ENCODE data around the gene ADAMTS14. TPM values are rescaled to one million over a fixed set of nuclear protein-coding genes. Genes with fewer than 3 reads are reported as not detected.

ADAMTS14 gene
- total and polyA plus RNA-seq, 11 donors, result 0.11 to 3.8 (median 0.37) TPM; not detected in 1

GRCh38 chr10:70730955-70731354, 58.6 kb downstream of the ADAMTS14 start:
- 83 to 91% (median 88%) methylated on average over 2 of the region's 2 CpGs for WGBS, 4 donors
- Histone ChIP-seq H3K27ac (no peak overlapping the region), H3K9me3 (no peaks in the 10 kb centered on the region), H3K27me3 (no peaks in the 10 kb centered on the region), H3K36me3 (no peaks in the 10 kb centered on the region), H3K4me1 (peaks cover 0 to 18% (median 0%) of the 10 kb centered on the region in 12 donors), H3K4me3 (no peak overlapping the region)
- no peak for DNase-seq
- no peak for ATAC-seq
- TF ChIP-seq POLR2A (IDR thresholded peaks at IDR 0.05) (no peak), CTCF (IDR thresholded peaks at IDR 0.05) (no peak)
- intact Hi-C loops (cut with DNase I), result no loop called here

- H3K4me1 ChIP-seq, result peaks cover 0 to 11% (median 0%) of the 10 kb centered on the region in 12 donors
- no peaks in the 10 kb centered on the region for H3K27me3 ChIP-seq
- ATAC-seq, result no peak
- H3K4me3 ChIP-seq, result no peak overlapping the region
- H3K27ac ChIP-seq, result no peak overlapping the region
- no peak for DNase-seq
- no peaks in the 10 kb centered on the region for H3K36me3 ChIP-seq
- TF ChIP-seq POLR2A (IDR thresholded peaks at IDR 0.05) (no peak), CTCF (IDR thresholded peaks at IDR 0.05) (no peak)
- WGBS, 4 donors, result 96 to 100% (median 98%) methylated on average over 4 of the region's 4 CpGs
- intact Hi-C loops (cut with DNase I), result no loop called here
- no peaks in the 10 kb centered on the region for H3K9me3 ChIP-seq
These were observed 60.3 kb downstream of the ADAMTS14 start for GRCh38 chr10:70732569-70732968.

GRCh38 chr10:70733051-70733450, 60.7 kb downstream of the ADAMTS14 start:
- H3K4me3 ChIP-seq, result no peak overlapping the region
- DNase-seq, result peak in 1 of 5 donors; percentile 27
- H3K36me3 ChIP-seq, result no peaks in the 10 kb centered on the region
- intact Hi-C loops (cut with DNase I), result no loop called here
- ATAC-seq, result no peak
- H3K4me1 ChIP-seq, result peaks cover 0 to 11% (median 0%) of the 10 kb centered on the region in 12 donors
- no peaks in the 10 kb centered on the region for H3K9me3 ChIP-seq
- 94 to 100% (median 100%) methylated on average over 1 of the region's 1 CpG for WGBS, 4 donors
- TF ChIP-seq POLR2A (IDR thresholded peaks at IDR 0.05) (no peak), CTCF (IDR thresholded peaks at IDR 0.05) (no peak)
- no peaks in the 10 kb centered on the region for H3K27me3 ChIP-seq
- H3K27ac ChIP-seq, result no peak overlapping the region

- ATAC-seq, result no peak
- intact Hi-C loops (cut with DNase I), result no loop called here
These were observed 62.9 kb downstream of the ADAMTS14 start for GRCh38 chr10:70735161-70735560.

More at GRCh38 chr10:70735161-70735560, 62.9 kb downstream of the ADAMTS14 start:
- 78 to 83% (median 82%) methylated on average over 3 of the region's 3 CpGs; no CpG with 5 or more reads in 1 of the 4 donors for WGBS, 4 donors
- no peak for TF ChIP-seq CTCF (IDR thresholded peaks at IDR 0.05)
- no peak for TF ChIP-seq POLR2A (IDR thresholded peaks at IDR 0.05)
- H3K9me3 ChIP-seq, result no peaks in the 10 kb centered on the region
- no peaks in the 10 kb centered on the region for H3K27me3 ChIP-seq
- no peak overlapping the region for H3K27ac ChIP-seq
- peaks cover 0 to under 1% (median 0%) of the 10 kb centered on the region in 12 donors for H3K4me1 ChIP-seq
- H3K36me3 ChIP-seq, result no peaks in the 10 kb centered on the region
- H3K4me3 ChIP-seq, result no peak overlapping the region
- peak in 2 of 5 donors; percentile 9 to 35 for DNase-seq
